ENCODE data around the gene GHITM.
"Not testable (repeated sequence)": the region's sequence is repeated elsewhere in the genome, so short reads cannot be mapped to it uniquely, and the experiment has no call there.

The GHITM gene

GRCh38 chr10:84114088-84114667 is 25.1 kb upstream of the GHITM start:
- H3K4me3 ChIP-seq (ENCODE audit: low read depth, low read length): no peak overlapping the region
- no peak for TF ChIP-seq CTCF (IDR thresholded peaks at IDR 0.05; ENCODE audit: borderline replicate concordance, insufficient read depth, low read depth, low read length)

- not testable (repeated sequence) for H3K4me3 ChIP-seq (ENCODE audit: low read depth, low read length)
Measured at GRCh38 chr10:84117204-84117603, 22.1 kb upstream of the GHITM start.

GRCh38 chr10:84117686-84118394 is 21.5 kb upstream of the GHITM start:
- no peak overlapping the region for H3K4me3 ChIP-seq (ENCODE audit: low read depth, low read length)
- no peak for TF ChIP-seq CTCF (IDR thresholded peaks at IDR 0.05; ENCODE audit: borderline replicate concordance, insufficient read depth, low read depth, low read length)

GRCh38 chr10:84118395-84119006 is 20.8 kb upstream of the GHITM start:
- H3K4me3 ChIP-seq (ENCODE audit: low read depth, low read length): no peak overlapping the region
- no peak for TF ChIP-seq CTCF (IDR thresholded peaks at IDR 0.05; ENCODE audit: borderline replicate concordance, insufficient read depth, low read depth, low read length)

- H3K4me3 ChIP-seq (ENCODE audit: low read depth, low read length): no peak overlapping the region
- no peak for TF ChIP-seq CTCF (IDR thresholded peaks at IDR 0.05; ENCODE audit: borderline replicate concordance, insufficient read depth, low read depth, low read length)
Measured at GRCh38 chr10:84123362-84123761, 15.9 kb upstream of the GHITM start.

GRCh38 chr10:84125910-84126784 is 13.2 kb upstream of the GHITM start:
- H3K4me3 ChIP-seq (ENCODE audit: low read depth, low read length): not testable (repeated sequence)

- no peak for TF ChIP-seq CTCF (IDR thresholded peaks at IDR 0.05; ENCODE audit: borderline replicate concordance, insufficient read depth, low read depth, low read length)
- no peak overlapping the region for H3K4me3 ChIP-seq (ENCODE audit: low read depth, low read length)
Measured at GRCh38 chr10:84126785-84127167, 12.5 kb upstream of the GHITM start.
